Measurements from ENCODE around the gene SNX13.

The SNX13 gene

GRCh38 chr7:17937506-17938120, 2.7 kb downstream of the SNX13 start:
- Histone ChIP-seq H3K27ac (ENCODE audit: low read depth, low read length, poor library complexity, severe bottlenecking) (peak overlapping the region; percentile 41), H3K4me2 (ENCODE audit: low read length) (peak overlapping the region; percentile 90), H3K9me2 (ENCODE audit: low read depth, low read length) (no peaks in the 10 kb centered on the region), H4K20me1 (ENCODE audit: insufficient read depth, low read length) (no peaks in the 10 kb centered on the region), H3K4me1 (ENCODE audit: insufficient read depth, low read length, severe bottlenecking) (peaks cover 60% of the 10 kb centered on the region), H3K27me3 (ENCODE audit: insufficient read depth, low read length) (no peaks in the 10 kb centered on the region), H2AFZ (ENCODE audit: low read length) (no peak overlapping the region), H3K79me2 (ENCODE audit: insufficient read depth, low read length) (peaks cover 72% of the 10 kb centered on the region), H3K9me3 (ENCODE audit: low read length) (no peaks in the 10 kb centered on the region), H3F3A (ENCODE audit: insufficient read depth, low read length) (no peaks in the 10 kb centered on the region), H3K9ac (ENCODE audit: low read length) (peak overlapping the region; percentile 90), H3K36me3 (ENCODE audit: insufficient read depth, low read length) (no peaks in the 10 kb centered on the region), H3K4me3 (ENCODE audit: low read depth, low read length, poor library complexity, severe bottlenecking) (peak overlapping the region; percentile 84)
- TF ChIP-seq CTCF (IDR thresholded peaks at IDR 0.05; ENCODE audit: low read length) (no peak), EZH2 (IDR thresholded peaks at IDR 0.05; ENCODE audit: borderline replicate concordance, low read length) (no peak)

GRCh38 chr7:17936321-17936720, 4.0 kb downstream of the SNX13 start:
- TF ChIP-seq EZH2 (IDR thresholded peaks at IDR 0.05; ENCODE audit: borderline replicate concordance, low read length) (no peak), CTCF (IDR thresholded peaks at IDR 0.05; ENCODE audit: low read length) (no peak)
- Histone ChIP-seq H3F3A (ENCODE audit: insufficient read depth, low read length) (no peaks in the 10 kb centered on the region), H3K9me3 (ENCODE audit: low read length) (no peaks in the 10 kb centered on the region), H3K27me3 (ENCODE audit: insufficient read depth, low read length) (no peaks in the 10 kb centered on the region), H3K27ac (ENCODE audit: low read depth, low read length, poor library complexity, severe bottlenecking) (no peak overlapping the region), H3K36me3 (ENCODE audit: insufficient read depth, low read length) (no peaks in the 10 kb centered on the region), H3K79me2 (ENCODE audit: insufficient read depth, low read length) (peaks cover 85% of the 10 kb centered on the region), H3K4me2 (ENCODE audit: low read length) (no peak overlapping the region), H4K20me1 (ENCODE audit: insufficient read depth, low read length) (peaks cover 4% of the 10 kb centered on the region; the same call in 1 of the 2 replicates), H3K4me3 (ENCODE audit: low read depth, low read length, poor library complexity, severe bottlenecking) (no peak overlapping the region), H3K4me1 (ENCODE audit: insufficient read depth, low read length, severe bottlenecking) (peaks cover 56% of the 10 kb centered on the region), H2AFZ (ENCODE audit: low read length) (no peak overlapping the region), H3K9ac (ENCODE audit: low read length) (no peak overlapping the region), H3K9me2 (ENCODE audit: low read depth, low read length) (no peaks in the 10 kb centered on the region)

- peaks cover 6% of the 10 kb centered on the region; the same call in 1 of the 2 replicates for H4K20me1 ChIP-seq (ENCODE audit: insufficient read depth, low read length)
- no peaks in the 10 kb centered on the region for H3K36me3 ChIP-seq (ENCODE audit: insufficient read depth, low read length)
- no peak overlapping the region for H3K9ac ChIP-seq (ENCODE audit: low read length)
- peak overlapping the region; percentile 65 for H3K27ac ChIP-seq (ENCODE audit: low read depth, low read length, poor library complexity, severe bottlenecking)
- H3K4me3 ChIP-seq (ENCODE audit: low read depth, low read length, poor library complexity, severe bottlenecking), result peak overlapping the region; percentile 2
- TF ChIP-seq CTCF (IDR thresholded peaks at IDR 0.05; ENCODE audit: low read length) (no peak), EZH2 (IDR thresholded peaks at IDR 0.05; ENCODE audit: borderline replicate concordance, low read length) (no peak)
- H3K9me3 ChIP-seq (ENCODE audit: low read length), result no peaks in the 10 kb centered on the region
- H3K9me2 ChIP-seq (ENCODE audit: low read depth, low read length), result no peaks in the 10 kb centered on the region
- H2AFZ ChIP-seq (ENCODE audit: low read length), result no peak overlapping the region
- H3K4me1 ChIP-seq (ENCODE audit: insufficient read depth, low read length, severe bottlenecking), result peaks cover 50% of the 10 kb centered on the region
- H3K4me2 ChIP-seq (ENCODE audit: low read length), result peak overlapping the region; percentile 40; the same call in 1 of the 2 replicates
- no peaks in the 10 kb centered on the region for H3K27me3 ChIP-seq (ENCODE audit: insufficient read depth, low read length)
- no peaks in the 10 kb centered on the region for H3F3A ChIP-seq (ENCODE audit: insufficient read depth, low read length)
- H3K79me2 ChIP-seq (ENCODE audit: insufficient read depth, low read length), result peaks cover 99% of the 10 kb centered on the region
These were observed 5.6 kb downstream of the SNX13 start for GRCh38 chr7:17934612-17935240.

Data from OCI-LY1 (cell line).